Retinal pigment epithelial cell (primary cell): ENCODE results near the gene MAN2A1.

Experiments
- DNase-seq: peaks from one replicate; pipeline ENCODE4 v3.0.0-alpha.2; 2010; ENCODE audit warnings: low read depth
- H3K4me3 ChIP-seq: 2 replicates; pipeline ENCODE4 v1.5.1; 2011; ENCODE audit warnings: mild to moderate bottlenecking, low read length, control low read depth, moderate library complexity
- TF ChIP-seq, protein P1 (sequence below): conservative IDR thresholded peaks from 2 replicates; pipeline ENCODE4 v1.5.1; 2011; ENCODE audit warnings: low read depth, low read length, control low read depth, inconsistent platforms

Gene MAN2A1

DNA sequence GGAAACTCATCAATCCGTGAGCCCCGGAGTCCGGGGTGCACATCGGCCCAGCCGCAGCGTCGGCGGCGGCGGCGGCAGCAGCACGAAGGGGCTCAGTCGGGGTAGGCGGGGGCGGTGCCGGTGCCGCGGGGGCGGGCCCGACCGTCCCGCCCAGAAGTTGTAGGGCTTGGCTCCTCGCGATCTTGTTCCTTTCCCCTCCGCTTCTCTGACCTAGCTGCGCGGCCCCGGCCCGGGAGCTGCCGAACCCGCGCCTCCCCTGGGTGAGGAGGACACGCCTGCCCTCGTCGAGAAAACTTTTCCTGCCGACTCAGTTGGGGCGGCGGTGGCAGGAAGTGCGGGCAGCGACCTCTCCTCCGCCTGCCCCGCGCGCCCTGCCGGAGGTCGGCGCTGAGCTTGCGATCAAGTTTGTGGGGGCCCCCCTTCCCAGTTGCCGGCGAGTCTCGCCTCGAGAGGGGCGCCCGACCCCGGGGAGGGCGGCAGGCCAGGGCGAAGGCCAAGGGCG lies at the start of gene MAN2A1:
TSS of gene MAN2A1 (plus strand) at position 188 of the 502 bp plus-strand sequence. CDS start 491 bp downstream, outside the sequence.
- peak; percentile 21 for DNase-seq
- H3K4me3 ChIP-seq: peak within 1 kb of the TSS; percentile 88
- TF ChIP-seq, protein P1, sequence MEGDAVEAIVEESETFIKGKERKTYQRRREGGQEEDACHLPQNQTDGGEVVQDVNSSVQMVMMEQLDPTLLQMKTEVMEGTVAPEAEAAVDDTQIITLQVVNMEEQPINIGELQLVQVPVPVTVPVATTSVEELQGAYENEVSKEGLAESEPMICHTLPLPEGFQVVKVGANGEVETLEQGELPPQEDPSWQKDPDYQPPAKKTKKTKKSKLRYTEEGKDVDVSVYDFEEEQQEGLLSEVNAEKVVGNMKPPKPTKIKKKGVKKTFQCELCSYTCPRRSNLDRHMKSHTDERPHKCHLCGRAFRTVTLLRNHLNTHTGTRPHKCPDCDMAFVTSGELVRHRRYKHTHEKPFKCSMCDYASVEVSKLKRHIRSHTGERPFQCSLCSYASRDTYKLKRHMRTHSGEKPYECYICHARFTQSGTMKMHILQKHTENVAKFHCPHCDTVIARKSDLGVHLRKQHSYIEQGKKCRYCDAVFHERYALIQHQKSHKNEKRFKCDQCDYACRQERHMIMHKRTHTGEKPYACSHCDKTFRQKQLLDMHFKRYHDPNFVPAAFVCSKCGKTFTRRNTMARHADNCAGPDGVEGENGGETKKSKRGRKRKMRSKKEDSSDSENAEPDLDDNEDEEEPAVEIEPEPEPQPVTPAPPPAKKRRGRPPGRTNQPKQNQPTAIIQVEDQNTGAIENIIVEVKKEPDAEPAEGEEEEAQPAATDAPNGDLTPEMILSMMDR: no peak

DNA sequence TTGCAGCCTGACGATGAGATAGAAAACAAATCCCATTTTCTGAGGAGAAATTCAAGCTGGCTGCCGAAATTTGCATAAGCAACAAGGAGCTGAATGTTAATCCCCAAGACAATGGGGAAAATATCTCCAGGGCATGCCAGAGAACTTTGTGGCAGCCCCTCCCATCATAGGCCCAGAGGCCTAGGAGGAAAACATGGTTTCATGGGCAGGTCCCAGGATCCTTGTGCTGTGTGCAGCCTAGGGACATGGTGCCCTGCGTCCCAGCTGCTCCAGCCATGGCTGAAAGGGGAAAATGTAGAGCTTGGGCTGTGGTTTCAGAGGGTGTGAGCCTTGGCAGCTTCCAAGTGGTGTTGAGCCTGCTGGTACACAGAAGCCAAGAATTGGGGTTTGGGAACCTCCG lies 48.8 kb upstream of the MAN2A1 start:
- TF ChIP-seq, protein P1: no peak
- H3K4me3 ChIP-seq: no peak overlapping the region
- no peak for DNase-seq

DNA sequence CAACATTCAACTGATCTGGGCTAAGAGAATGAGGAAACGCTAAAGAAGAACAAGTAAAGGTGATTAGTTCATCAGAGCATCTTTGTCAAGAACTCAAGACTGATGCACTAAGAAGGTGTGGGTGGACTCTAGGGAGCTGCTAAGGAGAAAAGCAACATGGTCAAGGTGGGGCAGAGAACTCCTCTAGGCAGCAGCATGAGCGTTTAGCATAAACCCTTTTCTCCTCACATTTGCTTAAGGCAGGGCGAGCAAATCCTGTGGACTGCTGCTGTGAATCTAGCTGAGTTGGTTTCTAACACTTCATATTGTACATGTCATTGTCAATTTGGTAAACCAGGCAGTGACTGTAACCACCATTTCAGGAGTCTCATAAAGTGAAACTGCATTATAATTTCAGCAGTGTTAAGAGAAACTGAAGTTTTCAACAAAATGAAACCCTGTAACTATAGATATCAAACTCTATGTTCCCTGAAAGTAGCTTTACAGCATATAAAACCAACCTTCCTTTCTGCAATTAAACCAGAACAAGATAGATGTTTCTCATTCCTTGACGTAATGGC lies 45.9 kb upstream of the MAN2A1 start:
- DNase-seq: no peak
- H3K4me3 ChIP-seq: no peak overlapping the region
- TF ChIP-seq, protein P1: no peak

GRCh38 chr5:109644829-109645228 lies 44.9 kb upstream of the MAN2A1 start:
- DNase-seq: no peak
- no peak overlapping the region for H3K4me3 ChIP-seq
- TF ChIP-seq, protein P1: no peak

- H3K4me3 ChIP-seq: no peak overlapping the region
- TF ChIP-seq, protein P1: no peak
- no peak for DNase-seq
These were observed 44.0 kb upstream of the MAN2A1 start for GRCh38 chr5:109645707-109646192.

- TF ChIP-seq, protein P1: no peak
- no peak for DNase-seq
These were observed 40.4 kb upstream of the MAN2A1 start for GRCh38 chr5:109649318-109649717.

GRCh38 chr5:109650493-109650892 lies 39.2 kb upstream of the MAN2A1 start:
- TF ChIP-seq, protein P1: no peak
- no peak for DNase-seq
- H3K4me3 ChIP-seq: no peak overlapping the region

More at GRCh38 chr5:109649318-109649717, 40.4 kb upstream of the MAN2A1 start:
- no peak overlapping the region for H3K4me3 ChIP-seq
